ENCODE data around the gene AQP12A.
"Not testable (repeated sequence)": the region's sequence is repeated elsewhere in the genome, so short reads cannot be mapped to it uniquely, and the experiment has no call there.

DNA sequence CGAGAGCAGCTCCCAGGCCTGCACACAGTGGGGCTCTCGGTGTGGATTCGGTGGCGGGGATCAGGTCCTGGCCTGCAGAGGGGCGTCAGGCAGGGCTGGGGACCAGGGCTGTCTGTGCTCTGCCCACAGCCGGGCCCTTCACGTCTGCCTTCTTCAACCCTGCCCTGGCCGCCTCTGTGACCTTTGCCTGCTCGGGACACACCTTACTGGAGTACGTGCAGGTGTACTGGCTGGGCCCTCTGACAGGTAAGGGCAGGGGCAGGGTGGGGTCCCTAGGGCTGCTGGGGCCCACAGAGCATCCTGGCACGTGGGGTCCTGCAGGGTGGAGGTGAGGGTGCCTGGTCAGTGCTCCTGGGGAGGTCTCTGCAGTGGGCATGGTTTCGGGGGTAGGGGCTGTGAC lies 2.6 kb downstream of the AQP12A start:
- not testable (repeated sequence) for TF ChIP-seq CTCF (optimal IDR thresholded peaks at IDR 0.05 in 1 of 3, IDR thresholded peaks at IDR 0.05 in 1 of 3, conservative IDR thresholded peaks at IDR 0.05 in 1 of 3; ENCODE audit: extremely low read depth in 1 of 3, insufficient read depth in 2 of 3, low read length in 3 of 3); EZH2 (IDR thresholded peaks at IDR 0.05; ENCODE audit: low read length)
